Measurements from ENCODE around the gene ITPRID2. TPM values are rescaled to one million over a fixed set of nuclear protein-coding genes. Genes with fewer than 3 reads are reported as not detected.

ITPRID2 gene
- 119 TPM for total RNA-seq
- long read RNA-seq, full-length matches to known transcripts = 4 of 42 reads
- long read RNA-seq, partial matches to known transcripts = 33 of 42 reads
- long read RNA-seq, other reads (novel, unspliced or antisense) = 5 of 42 reads

DNA sequence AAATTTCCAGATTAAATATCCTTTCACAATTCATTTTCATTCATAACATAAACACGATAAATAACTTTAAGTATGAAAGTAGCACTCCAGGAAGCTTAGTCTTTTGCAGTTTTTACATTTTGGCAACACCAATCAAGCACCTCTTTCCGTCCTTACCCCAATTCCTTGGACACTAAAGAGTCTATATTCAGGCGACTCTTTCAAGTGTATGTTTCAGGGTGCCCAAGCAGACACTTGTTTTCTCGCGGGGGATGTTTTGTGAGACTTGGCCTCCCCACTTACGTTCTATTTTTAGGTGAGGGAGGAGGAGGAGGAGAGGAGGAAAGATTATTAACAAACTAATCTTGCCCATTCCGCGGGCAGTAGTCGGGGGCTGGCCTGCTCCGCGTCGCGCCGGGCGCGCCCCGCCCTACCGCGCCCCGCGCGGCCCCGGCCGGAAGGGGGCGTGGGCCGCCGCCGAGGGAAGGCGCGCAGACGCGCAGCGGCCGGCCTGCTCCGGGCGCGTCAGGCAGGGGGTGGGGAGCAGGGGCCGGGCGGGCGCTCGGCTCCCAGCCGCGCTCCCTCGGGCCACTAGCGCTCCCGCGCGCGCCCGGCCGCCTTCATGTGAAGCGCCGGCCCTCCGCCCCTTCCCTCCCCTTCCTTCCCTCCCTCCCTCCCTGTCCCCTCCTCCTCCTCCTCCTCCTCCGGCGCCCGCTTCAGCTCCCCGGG lies at the start of gene ITPRID2:
ITPRID2 (plus strand) TSS at position 473 of the 708 bp plus-strand sequence. CDS start 337 bp downstream, outside the sequence.
- DNase-seq (ENCODE audit: low spot score) = peak; percentile 91

- DNase-seq (ENCODE audit: low spot score) = no peak
Observed at GRCh38 chr2:181844551-181845290, 46.8 kb upstream of the ITPRID2 start.

DNA sequence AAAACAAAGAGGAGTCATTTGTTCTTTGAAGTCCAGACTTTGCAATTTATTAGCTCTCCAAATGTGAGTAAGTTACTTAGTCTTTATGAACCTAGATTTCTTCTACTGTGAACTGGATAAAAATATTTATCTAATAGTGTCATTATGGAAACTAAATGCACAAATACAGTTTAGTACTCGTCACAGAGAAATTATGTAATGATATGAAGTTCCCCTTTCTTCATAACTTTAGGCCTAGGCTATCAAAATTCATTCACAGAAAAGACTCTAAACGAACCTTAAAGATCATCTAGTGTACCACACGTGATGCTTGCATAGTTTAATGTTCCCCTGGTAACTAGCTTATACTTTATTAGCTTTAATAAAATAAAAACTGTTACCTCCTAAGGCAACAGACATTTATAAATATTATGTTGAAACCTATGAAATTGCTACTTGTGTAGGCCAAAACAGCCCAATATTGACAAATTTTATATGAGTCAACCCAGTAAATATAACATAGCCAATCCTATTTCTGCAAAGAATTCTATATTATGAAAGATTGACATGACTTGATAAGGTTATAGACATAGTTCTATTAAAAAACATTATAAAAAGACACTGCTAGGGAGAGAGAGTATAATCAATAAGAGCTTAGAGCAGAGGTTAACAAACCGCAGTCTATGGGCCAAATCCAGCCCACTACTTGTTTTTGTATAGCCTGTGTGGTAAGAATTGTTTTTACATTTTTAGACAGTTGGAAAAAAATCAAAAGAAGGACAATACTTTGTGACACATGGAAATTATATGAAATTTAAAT lies 44.9 kb upstream of the ITPRID2 start:
- no peak for DNase-seq (ENCODE audit: low spot score)

DNA sequence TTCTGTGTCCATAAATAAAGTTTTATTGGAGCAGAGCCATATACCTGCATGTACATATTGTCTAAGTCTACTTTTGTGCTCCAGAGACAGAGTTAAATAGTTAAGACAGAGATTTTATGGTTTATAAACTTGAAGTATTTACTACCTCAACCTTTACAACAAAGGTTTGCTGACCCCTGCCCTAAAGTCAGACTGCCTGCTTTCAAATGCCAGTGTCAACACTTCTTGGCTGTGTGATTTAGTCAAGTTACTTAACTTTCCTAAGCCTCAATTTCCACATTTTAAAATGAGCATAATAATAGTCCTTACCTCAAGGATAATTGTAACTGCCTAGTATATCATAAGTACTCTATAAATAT lies 44.4 kb upstream of the ITPRID2 start:
- DNase-seq (ENCODE audit: low spot score) = no peak

- DNase-seq (ENCODE audit: low spot score) = no peak
Observed at GRCh38 chr2:181847702-181848101, 43.8 kb upstream of the ITPRID2 start.

GRCh38 chr2:181848261-181848886 lies 43.2 kb upstream of the ITPRID2 start:
- DNase-seq (ENCODE audit: low spot score) = no peak

GRCh38 chr2:181849601-181850000 lies 41.9 kb upstream of the ITPRID2 start:
- DNase-seq (ENCODE audit: low spot score) = no peak

GRCh38 chr2:181850936-181851560 lies 40.5 kb upstream of the ITPRID2 start:
- no peak for DNase-seq (ENCODE audit: low spot score)

GRCh38 chr2:181851726-181852125 lies 39.8 kb upstream of the ITPRID2 start:
- no peak for DNase-seq (ENCODE audit: low spot score)

- DNase-seq (ENCODE audit: low spot score) = no peak
Observed at GRCh38 chr2:181853696-181854095, 37.8 kb upstream of the ITPRID2 start.

- no peak for DNase-seq (ENCODE audit: low spot score)
Observed at GRCh38 chr2:181857483-181857882, 34.0 kb upstream of the ITPRID2 start.

- no peak for DNase-seq (ENCODE audit: low spot score)
Observed at GRCh38 chr2:181858600-181858999, 32.9 kb upstream of the ITPRID2 start.

GRCh38 chr2:181859123-181859522 lies 32.4 kb upstream of the ITPRID2 start:
- DNase-seq (ENCODE audit: low spot score) = no peak

GRCh38 chr2:181859803-181860202 lies 31.7 kb upstream of the ITPRID2 start:
- DNase-seq (ENCODE audit: low spot score) = no peak

DNA sequence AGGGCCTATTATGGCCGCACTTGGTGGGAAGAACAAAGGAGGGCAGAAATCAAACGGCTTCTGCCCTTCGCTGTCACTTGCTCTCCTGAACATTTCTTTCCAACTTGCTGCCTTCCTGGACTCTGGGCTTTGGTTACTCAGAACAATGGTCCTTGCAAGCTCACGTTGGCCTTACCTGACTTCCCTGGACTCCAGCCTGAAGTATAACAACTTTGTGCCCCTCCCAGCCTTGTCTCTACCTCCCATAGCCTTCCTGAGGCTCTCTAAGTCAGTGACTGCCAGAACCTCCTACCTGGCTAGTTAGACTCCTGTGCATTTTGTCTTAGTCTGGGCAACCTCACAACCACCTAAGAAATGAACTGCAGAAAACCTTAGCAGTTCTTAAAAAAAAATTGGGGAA lies 30.2 kb upstream of the ITPRID2 start:
- DNase-seq (ENCODE audit: low spot score) = no peak

DNA sequence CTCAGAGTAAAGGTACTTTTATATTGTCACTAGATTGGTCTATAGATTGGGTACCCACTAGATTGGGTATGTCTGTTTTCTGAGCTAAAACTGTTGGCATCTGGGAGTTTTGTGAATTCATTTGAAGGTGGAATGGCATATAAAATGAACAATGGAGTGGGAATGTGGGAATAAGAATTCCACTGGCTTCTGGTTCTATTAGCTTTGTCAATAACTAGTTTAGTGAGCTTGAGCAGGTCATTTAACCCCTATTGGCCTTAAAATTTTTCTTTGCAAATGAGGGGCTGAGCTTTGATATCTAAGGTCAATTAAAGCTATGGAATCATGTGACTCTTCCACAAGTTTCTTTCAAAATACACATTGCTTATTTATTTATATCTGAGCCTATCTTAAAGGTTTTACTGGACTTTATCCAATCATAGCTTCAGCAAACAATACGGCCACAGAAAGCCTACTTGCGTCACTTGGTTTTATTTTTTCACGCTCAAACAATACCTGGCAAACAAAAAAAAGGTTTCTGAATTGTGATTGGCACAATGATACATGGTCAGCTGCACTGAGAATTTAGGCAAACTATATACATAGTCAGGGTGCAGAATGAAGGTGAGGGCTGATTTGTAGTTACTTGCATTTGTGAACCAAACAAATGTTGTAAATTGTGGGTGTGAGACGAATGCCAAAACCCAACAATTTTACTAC lies 28.8 kb upstream of the ITPRID2 start:
- DNase-seq (ENCODE audit: low spot score) = no peak

DNA sequence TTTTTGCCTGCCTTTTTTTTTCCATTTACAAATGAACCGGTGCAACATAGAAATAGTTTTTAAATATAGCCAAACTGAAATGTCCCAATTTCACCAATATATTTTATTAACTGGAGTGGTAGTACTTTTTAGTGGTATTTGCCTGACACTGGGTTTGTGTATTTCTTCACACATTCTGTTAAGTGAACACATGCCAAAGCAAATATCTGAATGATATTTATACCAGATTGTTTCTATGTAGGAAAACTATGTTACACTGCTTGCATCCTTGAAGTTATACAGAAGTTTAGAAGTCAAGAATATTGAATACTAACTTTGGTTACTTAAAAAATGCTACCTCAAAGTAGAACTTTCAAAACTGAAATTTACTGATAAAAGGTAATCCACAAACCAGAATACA lies 19.4 kb upstream of the ITPRID2 start:
- no peak for DNase-seq (ENCODE audit: low spot score)

DNA sequence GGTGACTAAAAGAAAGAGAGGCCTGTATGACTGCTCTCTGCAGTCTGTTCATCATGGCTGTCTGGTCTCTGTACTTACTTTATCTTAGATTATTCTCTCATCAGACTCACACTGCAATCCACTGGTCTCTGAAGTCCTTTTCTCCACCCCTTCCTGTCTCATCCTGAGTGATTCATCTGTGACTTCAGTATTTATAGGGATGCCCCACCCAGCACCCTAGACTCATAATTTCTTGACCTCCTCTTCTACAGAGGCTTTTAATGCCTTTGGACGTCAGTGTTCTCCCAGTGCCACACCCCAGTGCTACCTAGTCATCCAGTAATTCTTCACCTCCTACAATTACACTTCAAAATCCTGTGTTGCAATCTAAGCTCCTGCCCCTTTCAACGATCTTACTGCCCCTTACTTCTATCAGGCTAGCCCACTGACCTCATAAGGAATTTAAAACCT lies 14.9 kb upstream of the ITPRID2 start:
- no peak for DNase-seq (ENCODE audit: low spot score)

DNA sequence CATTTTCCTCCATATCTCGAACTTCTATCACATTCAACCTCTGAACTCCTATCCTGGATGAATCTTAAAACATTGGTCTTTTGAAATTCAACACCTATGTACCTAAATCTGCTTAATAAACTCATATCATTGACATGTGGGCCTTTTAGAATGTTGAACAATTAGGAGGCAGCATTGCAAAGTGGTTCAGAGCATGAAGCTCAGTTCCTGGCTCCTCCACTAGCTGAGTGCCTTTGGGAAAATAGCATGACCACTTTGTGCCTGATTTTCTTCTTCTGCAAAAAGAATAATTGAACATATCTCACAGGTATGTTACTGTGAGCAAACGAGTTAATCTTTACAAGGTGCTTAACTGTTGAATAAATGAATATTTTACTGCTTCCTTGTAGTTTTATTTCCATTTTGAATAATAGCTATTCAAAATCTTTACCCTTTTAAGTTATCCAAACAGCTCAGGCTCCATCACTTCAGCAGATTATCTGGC lies 14.3 kb upstream of the ITPRID2 start:
- DNase-seq (ENCODE audit: low spot score) = no peak

DNA sequence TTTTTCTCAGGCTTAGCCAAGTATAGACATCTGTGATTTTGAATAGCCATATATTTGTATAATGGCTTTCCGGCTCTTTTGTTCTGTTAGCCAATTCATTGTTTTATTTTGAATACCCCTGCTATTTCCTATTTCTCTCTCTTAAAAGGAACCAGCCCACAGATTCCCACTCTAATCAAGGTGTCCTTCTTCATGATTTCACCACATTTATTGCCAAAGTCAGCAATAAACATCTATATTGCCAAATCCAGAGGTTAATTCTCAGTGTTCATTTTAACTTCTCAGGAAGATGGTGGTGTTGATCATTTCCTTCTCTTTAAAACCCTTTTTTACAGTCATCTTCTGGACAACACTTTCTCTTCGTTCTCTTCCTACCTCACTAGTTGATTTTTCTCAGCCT lies 13.1 kb upstream of the ITPRID2 start:
- DNase-seq (ENCODE audit: low spot score) = no peak
